ENCODE data around the gene TYRO3.

TYRO3 gene

GRCh38 chr15:41609123-41609522 is 50.1 kb downstream of the TYRO3 start:
- no peak for DNase-seq

GRCh38 chr15:41610048-41610447 is 51.0 kb downstream of the TYRO3 start:
- no peak for DNase-seq

- DNase-seq: no peak
Observed at GRCh38 chr15:41620536-41621199, 61.7 kb downstream of the TYRO3 start.

GRCh38 chr15:41621200-41622193 is 62.5 kb downstream of the TYRO3 start:
- DNase-seq: peak; percentile 77

- no peak for DNase-seq
Observed at GRCh38 chr15:41622901-41623300, 63.9 kb downstream of the TYRO3 start.

- DNase-seq: no peak
Observed at GRCh38 chr15:41627203-41627602, 68.2 kb downstream of the TYRO3 start.

GRCh38 chr15:41629463-41629862 is 70.5 kb downstream of the TYRO3 start:
- DNase-seq: no peak

GRCh38 chr15:41629883-41630282 is 70.9 kb downstream of the TYRO3 start:
- no peak for DNase-seq

- no peak for DNase-seq
Observed at GRCh38 chr15:41630616-41631217, 71.7 kb downstream of the TYRO3 start.

- DNase-seq: no peak
Observed at GRCh38 chr15:41631880-41632470, 73.0 kb downstream of the TYRO3 start.
